Stimulated activated CD8-positive, alpha-beta memory T cell treated with anti-CD3 and anti-CD28 coated beads, Interleukin-4, amount 100 ng/mL, for 48 hours (primary cell): Measurements from ENCODE around the gene CUEDC1.
A peak's percentile ranks its signal among the peaks of the same experiment; 100 is the strongest.

Experiments used
- DNase-seq: peaks from one replicate; pipeline ENCODE4 v3.0.0-alpha.2; 2020

The CUEDC1 gene

DNA sequence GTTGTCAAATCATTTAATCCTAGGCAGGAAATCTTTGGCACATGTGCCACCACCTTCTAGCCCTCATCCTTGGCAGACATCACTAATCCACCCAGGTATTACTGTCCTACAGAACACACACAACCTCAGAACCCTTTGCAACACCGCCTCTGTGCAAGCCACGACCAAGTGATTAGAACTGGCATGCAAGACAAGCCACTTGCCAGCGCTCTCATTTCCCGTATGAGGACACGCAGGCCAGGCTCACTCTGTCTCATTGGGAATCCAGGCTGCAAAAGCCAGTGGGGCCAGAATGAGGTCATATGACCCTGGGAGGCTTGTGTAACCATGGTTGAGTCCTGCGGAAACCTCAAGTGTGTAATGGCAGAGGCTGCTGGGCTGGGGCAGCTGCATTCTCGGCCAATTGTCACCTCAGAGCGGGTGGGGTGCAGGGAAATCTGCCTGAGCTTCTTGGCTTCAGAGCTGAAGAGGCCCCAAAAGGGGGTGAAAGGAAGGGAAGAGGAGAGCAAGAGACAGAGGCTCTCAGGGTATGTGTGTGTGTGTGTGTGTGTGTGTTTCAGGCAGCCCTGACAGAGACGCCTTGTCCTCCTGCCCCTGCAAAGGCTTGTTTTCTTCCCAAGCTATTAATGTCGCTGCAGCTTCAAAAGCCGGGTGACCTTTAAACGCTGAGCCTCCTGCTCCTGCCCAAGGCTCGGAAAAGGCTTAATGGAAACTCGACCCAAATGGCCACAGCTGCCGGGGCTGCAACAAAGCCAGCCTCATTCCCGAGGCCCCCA, 62.2 kb downstream of the CUEDC1 start:
- no peak for DNase-seq

DNA sequence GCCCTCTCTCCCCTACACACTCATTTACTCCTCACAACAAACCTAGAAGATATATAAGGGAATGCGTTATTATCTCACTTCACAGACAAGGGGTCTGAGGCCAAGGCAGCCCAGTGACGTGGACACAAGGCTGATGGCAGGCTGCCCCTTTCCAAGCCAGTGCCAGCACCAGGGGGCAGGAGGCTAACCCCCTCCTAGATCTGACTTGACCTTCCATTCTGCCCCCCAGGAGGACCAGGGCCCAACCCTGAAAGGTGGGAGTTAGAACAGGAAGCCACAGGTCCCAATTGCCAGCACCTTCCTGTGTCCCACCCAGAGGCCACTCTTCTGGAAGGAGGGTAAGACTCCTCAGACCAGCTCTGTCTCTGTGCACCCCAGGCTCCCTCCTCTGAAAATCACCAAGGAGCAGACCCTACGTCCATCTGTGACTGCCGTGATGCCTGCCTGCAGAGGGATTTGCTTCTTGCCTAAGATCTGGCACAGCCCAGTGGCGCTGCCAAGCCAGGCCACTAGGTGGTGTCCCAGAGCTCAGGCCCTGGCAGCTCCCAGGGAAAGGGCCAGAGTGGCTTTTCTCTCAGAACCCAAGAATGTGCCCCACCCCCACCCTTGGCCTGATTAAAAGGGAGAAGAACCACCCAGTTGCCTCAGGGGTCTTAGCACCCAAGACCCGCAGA, 62.9 kb downstream of the CUEDC1 start:
- DNase-seq: peak; percentile 91

DNA sequence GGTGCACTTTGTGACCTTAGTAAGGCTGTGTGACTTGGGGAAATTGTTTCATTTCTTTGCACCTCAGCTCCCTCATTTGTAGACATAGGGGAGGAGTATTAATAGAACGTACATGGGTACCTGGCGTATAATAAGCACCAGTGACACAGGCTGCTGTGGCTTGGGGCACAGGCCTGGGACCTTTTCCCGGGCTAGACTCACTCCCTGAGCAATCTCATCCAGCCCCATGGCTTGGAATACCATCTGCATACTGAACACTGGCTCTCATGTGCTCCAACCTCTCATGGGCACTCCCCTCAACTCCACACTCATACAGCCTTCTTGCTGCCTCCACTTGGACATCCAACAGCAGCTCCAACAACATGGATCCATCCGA, 64.4 kb downstream of the CUEDC1 start:
- DNase-seq: no peak

DNA sequence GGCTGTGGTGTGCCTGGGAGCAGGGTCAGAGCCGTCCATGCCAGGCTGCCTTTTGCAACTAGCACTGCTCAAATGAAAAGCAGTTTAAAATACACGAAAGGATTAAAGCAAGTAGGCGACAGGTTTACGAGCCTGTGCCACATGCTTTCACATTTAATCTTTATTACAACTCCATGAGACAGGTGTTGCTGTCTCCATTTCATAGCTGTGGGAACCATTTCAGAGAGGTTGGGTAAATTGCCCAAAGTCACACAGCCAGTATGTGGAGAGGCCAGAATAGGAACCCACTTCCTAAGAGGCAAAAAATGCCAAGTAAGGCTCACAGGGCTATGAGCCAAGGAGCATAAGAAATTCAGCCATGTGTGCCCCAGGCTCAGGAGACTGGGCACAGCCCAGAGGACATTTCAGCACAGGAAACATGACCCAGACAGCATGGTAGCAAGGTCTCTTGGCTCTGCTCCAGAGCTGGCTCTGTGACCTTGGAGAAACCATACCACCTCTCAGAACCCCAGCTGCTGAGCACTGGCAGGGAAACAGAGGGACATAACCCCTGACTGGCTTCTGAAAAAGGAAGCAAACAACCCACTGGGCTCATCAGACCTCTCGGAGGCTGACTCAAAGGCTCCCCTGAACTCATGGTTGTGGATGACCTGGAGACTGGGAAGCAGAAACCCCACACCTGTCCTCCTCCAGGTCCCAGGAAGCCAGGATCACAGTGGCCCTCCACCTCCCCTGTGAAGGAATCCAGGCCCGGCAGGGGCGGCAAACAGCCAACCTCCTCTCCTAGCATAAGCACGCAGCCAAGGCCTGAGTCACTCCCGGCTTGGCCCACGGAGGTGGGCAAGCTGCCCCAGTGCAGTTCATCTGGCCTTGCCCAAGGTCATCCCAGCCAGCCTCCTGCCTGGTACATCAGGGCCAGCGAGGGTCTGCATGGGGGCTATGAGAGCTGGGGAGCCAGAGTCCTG, 65.0 kb downstream of the CUEDC1 start:
- DNase-seq: no peak

DNA sequence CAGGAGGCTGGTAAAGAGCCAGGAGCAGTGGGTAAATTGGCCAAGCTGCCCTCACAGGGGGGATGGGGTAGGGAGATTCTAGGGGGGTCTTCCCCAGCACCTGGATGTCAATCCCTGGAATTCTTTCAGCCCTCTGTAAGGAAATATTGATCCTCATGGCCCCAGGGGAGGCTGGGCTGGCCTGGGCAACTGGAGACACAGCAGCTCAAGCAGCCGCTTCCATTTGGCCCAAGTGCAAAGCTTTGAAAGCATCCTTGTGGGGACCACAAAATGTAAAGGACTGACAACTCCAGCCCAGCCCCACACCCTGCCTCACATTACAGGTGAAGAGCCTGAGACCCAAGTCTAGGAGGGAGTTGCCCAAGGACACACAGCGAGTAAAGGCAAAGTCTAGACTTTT, 66.0 kb downstream of the CUEDC1 start:
- DNase-seq: no peak

DNA sequence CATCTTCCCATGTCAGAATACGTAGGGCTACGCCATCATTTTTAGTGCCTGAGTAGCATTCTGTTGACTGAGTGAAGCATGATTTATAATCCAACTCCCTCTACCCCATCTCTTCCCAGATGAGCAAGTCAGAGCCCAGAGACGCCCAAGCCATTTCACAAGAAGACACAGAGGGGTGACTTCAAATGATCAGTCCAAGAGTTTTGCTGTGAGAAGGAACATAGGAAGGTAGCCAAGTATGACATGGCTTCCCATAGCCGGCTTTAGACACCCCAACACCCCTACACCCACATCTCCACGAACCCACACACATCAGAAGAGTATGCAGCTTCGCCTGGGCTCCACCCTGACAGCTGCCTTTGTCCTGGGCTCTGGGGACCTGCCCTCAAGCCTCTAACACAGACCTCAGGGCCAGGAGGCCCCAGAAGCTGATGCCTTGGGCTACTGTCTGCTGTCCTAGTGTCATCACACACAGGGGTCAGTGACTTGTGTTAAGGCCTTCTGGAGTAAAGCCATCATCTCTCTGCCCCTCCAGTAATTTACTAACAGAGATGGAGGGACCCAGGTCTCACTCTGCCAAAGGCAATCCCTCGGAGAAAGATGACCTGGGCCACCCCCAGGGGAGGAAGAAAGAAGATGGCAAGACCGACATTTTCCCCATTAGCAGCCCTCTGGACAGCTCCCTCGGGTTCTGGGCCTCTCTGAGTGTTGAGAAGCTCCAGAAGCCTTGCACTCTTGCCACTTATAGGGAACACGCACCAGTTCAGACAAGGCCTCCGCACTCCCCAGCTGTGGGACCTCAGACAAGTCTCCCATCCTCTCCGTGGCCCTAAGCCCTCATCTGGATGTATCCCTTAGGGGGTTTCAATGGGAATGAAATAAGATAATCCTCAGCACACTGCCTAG, 66.6 kb downstream of the CUEDC1 start:
- no peak for DNase-seq

DNA sequence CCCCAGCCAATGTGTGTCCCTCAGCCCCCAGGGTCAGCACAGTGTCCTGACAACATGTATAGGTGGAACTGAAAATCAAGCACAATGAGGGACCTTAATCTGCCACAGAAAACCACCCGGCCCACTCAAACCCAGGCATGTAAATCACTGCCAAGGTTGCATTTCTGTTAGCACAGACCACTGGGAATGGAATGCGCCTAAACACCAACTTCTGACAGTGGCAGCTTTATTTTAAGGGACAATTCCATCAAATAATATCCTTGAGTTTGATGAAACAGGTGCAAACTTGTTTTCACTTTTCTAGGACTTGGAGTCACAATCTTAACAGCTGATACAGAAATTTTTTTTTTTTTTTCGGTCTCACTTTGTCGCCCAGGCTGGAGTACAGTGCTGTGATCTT, 68.1 kb downstream of the CUEDC1 start:
- no peak for DNase-seq

DNA sequence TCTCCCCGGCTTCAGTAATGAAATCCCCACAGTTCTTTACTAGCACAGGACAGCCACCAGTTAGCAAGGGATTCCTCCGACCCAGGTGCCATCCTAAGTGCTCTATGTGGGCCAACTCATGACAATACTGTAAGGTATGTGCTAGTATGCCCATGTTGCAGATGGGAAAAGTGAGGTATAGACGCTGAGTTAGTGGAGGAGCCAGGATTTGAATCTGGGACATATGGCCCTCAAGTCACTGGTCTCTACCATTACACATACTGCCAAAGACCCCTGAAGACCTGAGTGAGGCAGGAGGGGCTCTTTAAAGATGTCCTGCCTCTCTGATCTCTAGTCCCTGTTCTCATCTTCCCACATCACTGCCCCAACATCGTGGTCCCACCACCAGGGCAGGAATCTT, 69.2 kb downstream of the CUEDC1 start:
- no peak for DNase-seq

DNA sequence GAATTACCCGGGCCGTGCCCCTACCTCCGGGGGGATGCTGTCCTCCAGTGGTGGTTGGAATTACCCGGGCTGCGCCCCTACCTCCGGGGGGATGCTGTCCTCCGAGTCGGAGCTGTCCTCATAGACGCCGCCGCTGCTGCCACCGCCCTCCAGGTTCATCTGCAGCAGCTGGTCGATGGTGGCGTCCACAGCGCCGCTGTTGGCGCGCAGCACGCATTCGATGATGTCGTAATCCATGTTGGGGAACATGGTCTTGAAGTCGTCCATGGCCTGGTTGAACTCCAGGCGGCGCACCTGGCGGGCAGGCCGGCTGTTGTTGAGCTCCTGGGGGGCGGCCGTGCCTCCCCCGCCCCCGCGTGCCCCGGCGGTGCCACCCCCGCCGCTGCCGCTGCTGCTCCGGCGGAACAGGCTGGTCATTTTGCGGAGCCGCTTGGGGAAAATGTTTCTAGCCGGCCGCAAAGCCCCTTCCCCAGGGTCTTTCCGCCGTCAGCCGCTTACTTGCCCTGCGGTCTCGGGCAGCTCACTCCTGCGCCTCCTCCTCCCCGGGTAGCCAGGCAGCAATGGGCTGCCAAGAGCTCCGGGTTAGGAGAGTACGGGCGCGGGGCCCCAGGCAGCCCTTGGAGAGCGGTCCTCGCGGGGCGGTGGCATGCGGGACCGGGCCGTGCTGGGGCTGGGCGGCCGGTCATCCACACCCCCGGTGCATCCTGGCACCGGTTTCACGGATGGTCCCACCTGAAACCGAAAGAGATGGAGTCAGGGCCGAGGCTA, 69.9 kb downstream of the CUEDC1 start:
- DNase-seq: no peak

DNA sequence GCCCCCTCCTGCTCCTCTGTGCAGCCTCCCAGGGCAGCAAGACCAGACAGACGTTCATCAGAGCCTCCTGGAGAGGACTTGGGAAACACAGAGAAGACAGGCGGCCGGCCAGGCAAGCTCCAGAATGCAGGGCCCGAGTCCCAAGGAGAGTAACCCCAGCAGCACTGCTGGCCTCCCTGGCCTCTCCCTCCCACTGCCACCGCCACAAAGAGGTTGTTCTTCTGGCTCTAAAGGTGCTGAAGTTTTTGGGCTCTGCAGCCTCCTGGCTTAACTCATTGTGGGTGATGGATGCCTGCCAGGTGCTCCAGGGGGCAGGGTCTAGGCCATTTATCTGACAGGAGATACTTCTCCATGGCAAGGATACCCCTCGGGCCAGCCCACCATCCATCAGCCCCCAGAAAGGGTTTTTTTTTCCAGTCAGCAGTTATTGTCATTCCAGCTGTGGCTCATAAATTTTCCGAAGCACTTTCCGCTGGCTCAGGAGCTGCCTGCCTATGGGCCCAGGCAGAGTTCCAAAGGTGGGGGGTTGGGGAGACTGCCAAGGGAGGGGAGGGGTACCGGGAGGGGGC, 73.3 kb downstream of the CUEDC1 start:
- DNase-seq: no peak

DNA sequence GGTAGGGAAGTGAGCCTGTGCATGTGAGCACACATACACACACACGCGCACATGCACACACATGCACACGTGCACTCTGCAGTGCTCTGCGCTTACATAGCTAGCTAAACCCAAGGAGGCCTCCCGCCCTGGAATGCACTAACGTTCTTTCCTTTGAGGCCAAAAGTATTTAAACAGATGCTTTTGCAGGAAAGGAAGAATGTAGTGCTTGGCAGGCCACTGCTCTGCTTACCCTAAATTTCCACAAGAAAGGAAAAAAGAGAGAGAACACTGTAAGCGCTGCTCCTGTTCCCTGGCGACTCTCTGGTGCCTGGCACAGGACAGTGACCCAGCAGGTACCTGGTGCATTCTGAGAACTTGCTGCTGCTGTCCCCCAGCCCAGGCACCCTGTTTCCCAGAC, 74.1 kb downstream of the CUEDC1 start:
- no peak for DNase-seq

DNA sequence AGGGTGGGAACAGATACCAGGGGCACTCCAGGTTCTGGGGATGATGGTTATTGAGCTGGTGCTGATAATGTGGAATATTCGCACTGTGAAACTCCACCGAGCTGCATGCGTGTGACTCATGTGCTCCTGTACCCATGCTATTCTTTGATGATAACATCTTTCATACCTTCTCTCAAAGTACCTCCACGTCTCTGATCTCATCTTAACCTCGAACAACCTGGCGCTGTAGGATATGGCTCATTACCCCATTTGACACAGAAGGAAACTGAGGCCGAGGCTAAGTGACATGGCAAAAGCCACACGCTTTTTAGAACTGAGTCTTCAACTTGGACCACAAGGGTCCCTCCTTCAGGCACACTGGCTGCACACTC, 75.1 kb downstream of the CUEDC1 start:
- peak; percentile 54 for DNase-seq

DNA sequence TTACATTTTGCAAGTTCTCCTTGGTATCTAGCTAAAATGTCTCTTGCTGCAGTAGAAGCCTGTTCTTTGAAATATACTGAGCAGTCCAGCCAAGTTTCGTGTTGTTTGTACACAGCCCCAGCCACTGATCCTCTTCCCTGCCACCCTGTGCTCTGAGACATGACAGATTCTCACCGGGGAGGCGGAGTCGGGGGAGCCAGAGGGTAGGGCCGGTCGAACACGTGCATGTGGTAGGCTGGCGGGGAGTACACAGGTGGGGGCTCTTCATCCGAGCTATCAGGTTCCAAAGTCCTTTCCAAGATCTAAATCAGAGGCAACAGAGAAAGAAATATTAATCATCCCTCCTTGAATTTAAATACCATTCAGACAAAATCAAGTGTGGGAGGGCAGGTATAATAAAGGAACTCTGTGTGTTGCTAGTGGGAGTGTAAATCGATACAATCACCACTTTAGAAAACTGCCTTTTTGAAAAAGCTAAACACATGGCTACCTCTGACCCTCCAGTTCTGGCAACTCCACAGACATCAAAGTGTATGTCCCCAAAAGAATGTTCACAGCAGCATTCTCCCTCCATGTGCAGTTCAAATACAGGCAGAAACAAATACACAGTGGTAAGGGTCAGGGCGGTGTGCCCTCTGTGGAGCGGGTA, 75.7 kb downstream of the CUEDC1 start:
- DNase-seq: peak; percentile 46

DNA sequence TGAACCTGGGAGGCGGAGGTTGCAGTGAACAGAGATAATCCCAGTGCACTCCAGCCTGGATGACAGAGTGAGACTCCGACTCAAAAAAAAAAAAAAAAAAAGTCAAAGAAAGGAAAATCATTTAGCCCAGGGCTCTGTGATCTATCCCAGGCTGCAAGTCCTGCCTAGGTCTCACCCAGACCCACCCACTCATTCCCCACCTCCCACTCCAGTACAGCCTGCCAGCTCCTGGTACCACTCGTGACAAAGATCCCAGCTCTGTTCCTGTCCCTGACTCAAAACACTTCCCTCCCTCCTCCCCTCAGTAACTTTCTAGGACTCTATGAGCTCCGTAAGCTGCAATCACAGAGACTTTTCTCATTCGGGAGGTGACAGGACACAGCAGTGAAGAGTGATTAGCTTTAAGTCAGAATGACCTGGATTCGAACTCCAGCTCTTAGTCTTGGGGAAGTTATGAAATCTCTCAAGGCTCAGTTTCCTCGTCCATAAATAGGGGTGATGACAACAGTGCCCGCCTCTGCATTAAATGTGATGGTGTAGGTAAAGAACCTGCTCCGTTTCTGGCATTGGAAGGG, 77.3 kb downstream of the CUEDC1 start:
- no peak for DNase-seq

DNA sequence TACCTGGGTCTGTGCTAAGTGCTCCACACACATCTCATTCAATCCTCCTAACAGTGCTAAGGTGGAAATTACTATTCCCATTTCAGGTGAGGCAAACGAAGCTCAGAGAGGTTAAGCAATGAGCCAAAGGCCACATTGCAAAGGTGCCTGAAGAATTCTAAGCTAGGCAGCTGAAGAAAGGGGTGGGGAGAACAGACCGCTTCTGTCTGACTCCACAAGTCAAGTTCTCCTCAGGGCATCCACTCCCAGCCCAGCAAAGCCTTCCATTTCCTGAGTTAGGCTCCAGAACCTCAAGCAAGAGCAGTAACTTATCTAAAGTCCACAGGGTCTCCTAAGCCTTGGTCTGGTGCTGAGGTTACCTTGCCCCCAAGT, 78.4 kb downstream of the CUEDC1 start:
- DNase-seq: no peak

DNA sequence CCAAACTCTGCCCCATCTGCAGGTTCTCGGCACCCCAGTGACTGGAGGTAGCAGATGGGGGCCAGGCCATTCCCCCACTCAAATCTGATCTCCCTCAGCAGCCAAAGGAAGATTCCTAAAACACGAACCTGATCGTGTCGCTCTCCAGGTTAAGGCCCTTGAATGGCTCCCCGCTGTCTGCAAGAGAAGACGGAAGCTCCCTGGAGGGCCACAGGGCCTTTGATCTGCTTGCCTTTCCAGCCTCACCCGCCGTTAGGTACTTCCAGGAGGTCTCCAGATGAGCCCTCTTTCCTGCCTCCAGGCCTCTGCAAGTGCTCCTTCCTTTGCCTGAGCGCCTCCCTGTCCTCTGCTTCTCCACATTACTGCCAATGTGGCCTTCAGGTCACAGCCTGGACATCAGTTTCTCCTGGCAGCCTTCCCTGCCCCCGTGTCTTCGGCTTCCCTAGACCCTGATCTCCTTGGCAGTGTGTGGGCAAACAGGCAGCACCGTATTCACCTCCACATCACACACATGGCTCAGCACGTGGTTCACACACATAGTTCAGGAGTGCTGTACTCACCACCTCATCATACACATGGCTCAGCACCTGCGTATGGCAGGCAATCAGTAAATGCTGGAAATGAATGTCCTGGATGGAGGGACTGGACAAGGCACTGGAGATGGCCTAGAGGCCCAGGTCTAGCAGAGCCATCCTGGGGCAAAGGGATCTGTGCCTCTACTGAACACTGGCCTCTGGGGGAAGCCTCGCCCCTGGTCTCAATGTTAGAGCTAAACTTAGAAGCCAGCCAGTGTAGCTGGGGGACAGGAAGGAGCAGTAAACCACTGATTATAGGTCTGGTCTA, 79.0 kb downstream of the CUEDC1 start:
- no peak for DNase-seq

DNA sequence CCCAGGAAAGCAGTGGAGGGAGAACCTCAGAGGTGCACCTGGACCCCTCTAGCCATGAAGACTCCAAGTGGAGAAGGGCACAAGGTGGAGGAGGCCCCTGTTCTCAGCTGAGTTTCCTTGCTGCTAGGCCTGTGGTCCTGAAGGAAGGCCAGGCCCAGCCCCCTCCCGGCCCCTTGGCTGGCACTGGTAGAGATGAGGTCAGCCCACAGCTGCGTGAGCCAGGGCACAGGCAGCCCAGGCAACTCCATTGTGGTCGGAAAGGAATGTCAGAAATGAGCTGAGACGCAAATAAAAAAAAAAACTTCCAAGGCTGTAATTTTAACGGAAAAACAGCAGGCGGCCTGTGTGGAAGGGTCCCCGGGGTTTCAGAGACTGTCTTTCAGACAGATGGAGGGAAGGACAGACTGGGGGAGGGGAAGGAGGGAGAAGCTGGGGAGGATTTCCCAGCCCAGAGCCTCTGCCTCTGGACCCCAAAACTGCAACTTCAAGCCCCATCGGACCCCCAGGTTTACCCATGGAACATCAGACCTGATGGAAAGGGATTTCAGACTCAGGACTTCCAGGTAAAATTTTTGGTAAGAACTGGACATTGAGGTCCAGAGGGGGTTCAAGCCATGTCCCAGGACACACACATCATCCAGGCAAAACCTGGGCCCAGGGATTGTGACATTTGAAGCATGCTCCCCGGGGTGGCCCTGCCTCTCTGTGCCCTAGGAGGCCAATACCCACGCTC, 79.8 kb downstream of the CUEDC1 start:
- DNase-seq: no peak

DNA sequence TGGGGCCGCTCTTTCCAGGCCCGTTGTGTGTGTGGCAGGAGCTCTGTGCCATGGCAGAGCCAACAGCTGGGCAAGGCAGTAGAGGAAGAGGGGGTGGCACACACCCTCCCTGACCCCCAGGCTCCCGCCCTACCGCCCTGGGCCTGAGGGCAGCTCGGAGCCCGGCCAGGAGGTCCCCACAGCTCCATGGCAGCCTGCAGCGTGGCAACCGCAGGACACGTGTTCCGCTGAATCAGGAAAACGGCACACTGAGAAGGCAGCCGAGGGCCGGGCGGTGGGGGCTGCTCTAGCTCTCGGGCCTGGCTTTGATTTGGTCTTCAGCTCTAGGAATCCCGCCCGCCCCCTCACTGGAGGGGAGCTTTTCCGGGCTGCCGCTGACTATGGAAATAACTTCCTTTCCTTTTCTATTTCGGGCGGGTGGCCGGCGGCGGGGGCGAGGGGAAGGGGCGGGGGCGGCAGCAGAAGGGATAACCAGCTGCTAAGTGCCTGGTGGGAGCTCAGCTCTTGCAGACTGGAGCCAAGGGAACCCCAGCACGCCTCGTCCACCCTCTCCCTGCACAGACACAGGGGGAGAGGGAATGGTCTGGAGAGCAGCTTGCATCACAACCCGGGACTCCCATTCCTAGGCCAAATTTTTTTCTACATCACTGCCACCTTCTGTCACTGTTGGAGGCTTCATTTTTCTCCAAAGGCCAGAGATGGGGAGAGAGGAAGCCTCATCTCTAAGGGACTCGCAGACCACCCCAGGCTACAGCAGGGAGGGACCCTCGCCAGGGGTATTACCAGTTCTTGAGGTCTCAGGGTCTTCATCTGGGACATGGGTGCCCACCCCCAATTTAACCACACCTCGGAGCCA, 80.5 kb downstream of the CUEDC1 start:
- DNase-seq: peak; percentile 43
